Measurements from ENCODE around the gene MIOX. TPM values are rescaled to one million over a fixed set of nuclear protein-coding genes. Genes with fewer than 3 reads are reported as not detected.
A peak's percentile ranks its signal among the peaks of the same experiment; 100 is the strongest.

The MIOX gene
- total and polyA plus RNA-seq, 10 of the 15 experiments (the other 5 are each of a cell fraction or from before 2014, with no cell fraction given): 0.10 to 0.31 TPM; not detected in 8

DNA sequence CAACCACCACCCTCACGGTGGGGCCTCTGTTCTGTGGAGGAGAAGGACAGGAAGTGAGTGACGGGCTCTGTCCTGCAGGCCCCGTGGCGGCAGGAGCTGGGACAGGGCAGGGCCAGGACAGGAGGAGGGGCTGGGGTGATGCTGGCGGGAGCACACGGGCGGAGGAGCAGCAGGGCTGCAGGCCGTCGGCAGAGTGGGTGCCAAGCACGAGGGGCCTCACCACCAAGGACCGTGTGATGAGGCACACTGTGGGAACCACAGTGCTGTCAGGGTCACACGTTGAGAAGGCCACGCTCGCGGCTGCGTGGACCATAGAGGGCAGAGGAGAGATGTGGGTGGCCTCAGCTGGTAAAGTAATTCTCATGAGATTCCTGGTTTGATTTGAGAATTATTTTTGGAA lies 30.2 kb downstream of the MIOX start:
- CTCF ChIA-PET: no interaction called here

GRCh38 chr22:50517495-50518260 lies 31.0 kb downstream of the MIOX start:
- H3K9me3 ChIP-seq (replicated peaks; ENCODE audit: control insufficient read depth, insufficient read depth, low read length): no peaks in the 10 kb centered on the region
- H3K27me3 ChIP-seq (replicated peaks in 1 of 2; ENCODE audit: control insufficient read depth in 2 of 2, insufficient read depth in 2 of 2, low read length in 1 of 2): no peaks in the 10 kb centered on the region
- in situ Hi-C loops (cut with MboI) (no loop called here), intact Hi-C loops (cut with micrococcal nuclease; ENCODE audit: unreplicated experiment) (no loop called here)
- no peak overlapping the region for H3K4me2 ChIP-seq (ENCODE audit: control insufficient read depth, insufficient read depth)
- H3K79me2 ChIP-seq (ENCODE audit: control insufficient read depth, insufficient read depth, low read length): peaks cover 16% of the 10 kb centered on the region
- no peaks in the 10 kb centered on the region; the same call in 1 of the 2 replicates for H3K4me1 ChIP-seq (ENCODE audit: control insufficient read depth, insufficient read depth, low read length)
- H4K20me1 ChIP-seq (ENCODE audit: control insufficient read depth, insufficient read depth): no peaks in the 10 kb centered on the region
- whole genome bisulfite sequencing (ENCODE audit: insufficient coverage, insufficient replicate concordance, low lambda C conversion rate, missing lambda C conversion rate): 92% methylated on average over 20 of the region's 20 CpGs
- RAD21 ChIA-PET (ENCODE audit: unreplicated experiment): interaction anchor here (1.3 kb wide), 1 partner anchor 8 kb away, joined by 3 read pairs; no protein-coding TSS in a partner anchor
- TF ChIP-seq ESRRA (IDR thresholded peaks at IDR 0.05; ENCODE audit: low read length) (no peak), TBL1XR1 (IDR thresholded peaks at IDR 0.05; ENCODE audit: low read depth, low read length) (no peak), MYB (IDR thresholded peaks at IDR 0.05; ENCODE audit: borderline replicate concordance, low read depth, low read length) (no peak), BHLHE40 (IDR thresholded peaks at IDR 0.05; ENCODE audit: borderline replicate concordance in 1 of 2, low read depth in 2 of 2, low read length in 1 of 2) (no peak), ZZZ3 (IDR thresholded peaks at IDR 0.05; ENCODE audit: control insufficient read depth, insufficient read length, low read depth) (no peak), POLR2AphosphoS2 (IDR thresholded peaks at IDR 0.05; ENCODE audit: low read depth, low read length) (no peak), KAT2A (conservative IDR thresholded peaks at IDR 0.05; ENCODE audit: control insufficient read depth, low read depth, low read length) (no peak), NFYB (IDR thresholded peaks at IDR 0.05; ENCODE audit: insufficient read depth, low read depth, low read length) (no peak), RFX5 (IDR thresholded peaks at IDR 0.05; ENCODE audit: low read depth, low read length) (no peak), ETV6 (conservative IDR thresholded peaks at IDR 0.05 in 1 of 2, IDR thresholded peaks at IDR 0.05 in 1 of 2; ENCODE audit: borderline replicate concordance in 1 of 2, low read depth in 1 of 2) (no peak)
- TF ChIP-seq, protein P1, sequence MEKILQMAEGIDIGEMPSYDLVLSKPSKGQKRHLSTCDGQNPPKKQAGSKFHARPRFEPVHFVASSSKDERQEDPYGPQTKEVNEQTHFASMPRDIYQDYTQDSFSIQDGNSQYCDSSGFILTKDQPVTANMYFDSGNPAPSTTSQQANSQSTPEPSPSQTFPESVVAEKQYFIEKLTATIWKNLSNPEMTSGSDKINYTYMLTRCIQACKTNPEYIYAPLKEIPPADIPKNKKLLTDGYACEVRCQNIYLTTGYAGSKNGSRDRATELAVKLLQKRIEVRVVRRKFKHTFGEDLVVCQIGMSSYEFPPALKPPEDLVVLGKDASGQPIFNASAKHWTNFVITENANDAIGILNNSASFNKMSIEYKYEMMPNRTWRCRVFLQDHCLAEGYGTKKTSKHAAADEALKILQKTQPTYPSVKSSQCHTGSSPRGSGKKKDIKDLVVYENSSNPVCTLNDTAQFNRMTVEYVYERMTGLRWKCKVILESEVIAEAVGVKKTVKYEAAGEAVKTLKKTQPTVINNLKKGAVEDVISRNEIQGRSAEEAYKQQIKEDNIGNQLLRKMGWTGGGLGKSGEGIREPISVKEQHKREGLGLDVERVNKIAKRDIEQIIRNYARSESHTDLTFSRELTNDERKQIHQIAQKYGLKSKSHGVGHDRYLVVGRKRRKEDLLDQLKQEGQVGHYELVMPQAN (conservative IDR thresholded peaks at IDR 0.05): no peak
- TF ChIP-seq, protein P2, sequence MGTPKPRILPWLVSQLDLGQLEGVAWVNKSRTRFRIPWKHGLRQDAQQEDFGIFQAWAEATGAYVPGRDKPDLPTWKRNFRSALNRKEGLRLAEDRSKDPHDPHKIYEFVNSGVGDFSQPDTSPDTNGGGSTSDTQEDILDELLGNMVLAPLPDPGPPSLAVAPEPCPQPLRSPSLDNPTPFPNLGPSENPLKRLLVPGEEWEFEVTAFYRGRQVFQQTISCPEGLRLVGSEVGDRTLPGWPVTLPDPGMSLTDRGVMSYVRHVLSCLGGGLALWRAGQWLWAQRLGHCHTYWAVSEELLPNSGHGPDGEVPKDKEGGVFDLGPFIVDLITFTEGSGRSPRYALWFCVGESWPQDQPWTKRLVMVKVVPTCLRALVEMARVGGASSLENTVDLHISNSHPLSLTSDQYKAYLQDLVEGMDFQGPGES (IDR thresholded peaks at IDR 0.05): no peak
- peaks cover 6 to 38% of the 10 kb centered on the region in 2 experiments; a peak in 3 of 4 replicates for H3K36me3 ChIP-seq (ENCODE audit: control insufficient read depth in 2 of 2, insufficient read depth in 2 of 2, low read length in 1 of 2)
- CTCF ChIA-PET: no interaction called here
- FAIRE-seq (no peak), ATAC-seq (no peak), DNase-seq (ENCODE audit: low read depth, low spot score) (no peak)
- POLR2A ChIA-PET: interaction anchor here (0.5 kb wide), 1 partner anchor 26 kb away, joined by 3 read pairs; no protein-coding TSS in a partner anchor
- no peak overlapping the region for H3K4me3 ChIP-seq
- no peak overlapping the region for H3K9ac ChIP-seq (ENCODE audit: control insufficient read depth, insufficient read depth, low read length)
- no peak overlapping the region for H3K27ac ChIP-seq (ENCODE audit: control insufficient read depth, insufficient read depth)
- no TSS peak for BruUV-seq (replicated peaks)
- H2AFZ ChIP-seq (ENCODE audit: control insufficient read depth, low read depth, low read length): no peak overlapping the region
- SMC1A ChIA-PET (ENCODE audit: uncharacterized antibody, unreplicated experiment): no interaction called here

More for the DNA sequence above, 30.2 kb downstream of the MIOX start:
- no peaks in the 10 kb centered on the region for H3K27me3 ChIP-seq (replicated peaks in 1 of 2; ENCODE audit: control insufficient read depth in 2 of 2, insufficient read depth in 2 of 2, low read length in 1 of 2)
- peaks cover 21% of the 10 kb centered on the region for H3K79me2 ChIP-seq (ENCODE audit: control insufficient read depth, insufficient read depth, low read length)
- POLR2A ChIA-PET: interaction anchor here (0.5 kb wide), 1 partner anchor 26 kb away, joined by 3 read pairs; no protein-coding TSS in a partner anchor
- no peak for ATAC-seq
- peaks cover 5 to 31% of the 10 kb centered on the region in 2 experiments; a peak in 3 of 4 replicates for H3K36me3 ChIP-seq (ENCODE audit: control insufficient read depth in 2 of 2, insufficient read depth in 2 of 2, low read length in 1 of 2)
- H3K9ac ChIP-seq (ENCODE audit: control insufficient read depth, insufficient read depth, low read length): no peak overlapping the region
- TF ChIP-seq PAX8 (IDR thresholded peaks at IDR 0.05) (no peak), POLR2AphosphoS5 (IDR thresholded peaks at IDR 0.05; ENCODE audit: low read length) (0 out of 2 replicates have a peak, but pooled peaks have one; percentile 1)
- H4K20me1 ChIP-seq (ENCODE audit: control insufficient read depth, insufficient read depth): no peaks in the 10 kb centered on the region
- WGBS (ENCODE audit: insufficient coverage, insufficient replicate concordance, low lambda C conversion rate, missing lambda C conversion rate): 85% methylated on average over 16 of the region's 16 CpGs
- H3K27ac ChIP-seq (ENCODE audit: control insufficient read depth, insufficient read depth): no peak overlapping the region
- DNase-seq (ENCODE audit: low read depth, low spot score): no peak
- no peaks in the 10 kb centered on the region for H3K9me3 ChIP-seq (replicated peaks; ENCODE audit: control insufficient read depth, insufficient read depth, low read length)
- no peaks in the 10 kb centered on the region; the same call in 1 of the 2 replicates for H3K4me1 ChIP-seq (ENCODE audit: control insufficient read depth, insufficient read depth, low read length)
- RAD21 ChIA-PET (ENCODE audit: unreplicated experiment): interaction anchor here (1.3 kb wide), 1 partner anchor 9 kb away, joined by 3 read pairs; no protein-coding TSS in a partner anchor
- H2AFZ ChIP-seq (ENCODE audit: control insufficient read depth, low read depth, low read length): no peak overlapping the region
- SMC1A ChIA-PET (ENCODE audit: uncharacterized antibody, unreplicated experiment): no interaction called here
- no peak overlapping the region for H3K4me2 ChIP-seq (ENCODE audit: control insufficient read depth, insufficient read depth)
- no peak overlapping the region for H3K4me3 ChIP-seq
- in situ Hi-C loops (cut with MboI) (no loop called here), intact Hi-C loops (cut with micrococcal nuclease; ENCODE audit: unreplicated experiment) (no loop called here)
- no peak for FAIRE-seq
- BruUV-seq (replicated peaks): no TSS peak
